GM18867 (cell line): ENCODE measurements around the gene INPP4B.

Source experiments
- ATAC-seq: cut with Tn5 transposase; IDR thresholded peaks from one replicate; pipeline ENCODE4 v1.9.1; 2021; ENCODE audit warnings: mild to moderate bottlenecking, moderate library complexity; ENCODE audit not compliant: unreplicated experiment

INPP4B gene

GRCh38 chr4:142316913-142317312, 529.2 kb downstream of the INPP4B start:
- no peak for ATAC-seq

GRCh38 chr4:142316025-142316424, 530.1 kb downstream of the INPP4B start:
- ATAC-seq, result no peak

GRCh38 chr4:142314686-142315085, 531.4 kb downstream of the INPP4B start:
- ATAC-seq, result no peak

GRCh38 chr4:142314247-142314646, 531.9 kb downstream of the INPP4B start:
- no peak for ATAC-seq

- no peak for ATAC-seq
Measured at GRCh38 chr4:142312391-142312790, 533.7 kb downstream of the INPP4B start.

- no peak for ATAC-seq
Measured at GRCh38 chr4:142311916-142312315, 534.2 kb downstream of the INPP4B start.

- no peak for ATAC-seq
Measured at GRCh38 chr4:142309772-142310171, 536.3 kb downstream of the INPP4B start.

GRCh38 chr4:142307857-142308256, 538.2 kb downstream of the INPP4B start:
- ATAC-seq, result no peak

- no peak for ATAC-seq
Measured at GRCh38 chr4:142297313-142297712, 548.8 kb downstream of the INPP4B start.

GRCh38 chr4:142293536-142293935, 552.6 kb downstream of the INPP4B start:
- no peak for ATAC-seq

GRCh38 chr4:142292231-142292630, 553.9 kb downstream of the INPP4B start:
- ATAC-seq, result no peak

GRCh38 chr4:142291299-142292050, 554.6 kb downstream of the INPP4B start:
- no peak for ATAC-seq

- ATAC-seq, result no peak
Measured at GRCh38 chr4:142287371-142287770, 558.7 kb downstream of the INPP4B start.

- no peak for ATAC-seq
Measured at GRCh38 chr4:142285222-142285583, 560.9 kb downstream of the INPP4B start.

GRCh38 chr4:142284402-142285221, 561.5 kb downstream of the INPP4B start:
- no peak for ATAC-seq

- ATAC-seq, result no peak
Measured at GRCh38 chr4:142282870-142283431, 563.1 kb downstream of the INPP4B start.

GRCh38 chr4:142281999-142282398, 564.1 kb downstream of the INPP4B start:
- no peak for ATAC-seq

GRCh38 chr4:142278663-142279062, 567.4 kb downstream of the INPP4B start:
- ATAC-seq, result no peak

- no peak for ATAC-seq
Measured at GRCh38 chr4:142278171-142278570, 567.9 kb downstream of the INPP4B start.

- ATAC-seq, result no peak
Measured at GRCh38 chr4:142274137-142274536, 572.0 kb downstream of the INPP4B start.

- no peak for ATAC-seq
Measured at GRCh38 chr4:142272452-142272851, 573.6 kb downstream of the INPP4B start.

GRCh38 chr4:142271832-142272231, 574.3 kb downstream of the INPP4B start:
- ATAC-seq, result no peak
